ENCODE measurements around the gene MAN2B2.
"Not testable (repeated sequence)": the region's sequence is repeated elsewhere in the genome, so short reads cannot be mapped to it uniquely, and the experiment has no call there.

Gene MAN2B2

GRCh38 chr4:6613676-6614651 lies 39.0 kb downstream of the MAN2B2 start:
- H3K4me3 ChIP-seq (ENCODE audit: low read depth, low read length): no peak overlapping the region

GRCh38 chr4:6614701-6615230 lies 39.8 kb downstream of the MAN2B2 start:
- H3K4me3 ChIP-seq (ENCODE audit: low read depth, low read length): no peak overlapping the region

- H3K4me3 ChIP-seq (ENCODE audit: low read depth, low read length): no peak overlapping the region
Observed at GRCh38 chr4:6616087-6616995, 41.4 kb downstream of the MAN2B2 start.

GRCh38 chr4:6617246-6617645 lies 42.3 kb downstream of the MAN2B2 start:
- H3K4me3 ChIP-seq (ENCODE audit: low read depth, low read length): no peak overlapping the region

GRCh38 chr4:6618386-6619115 lies 43.6 kb downstream of the MAN2B2 start:
- no peak overlapping the region for H3K4me3 ChIP-seq (ENCODE audit: low read depth, low read length)

- no peak overlapping the region for H3K4me3 ChIP-seq (ENCODE audit: low read depth, low read length)
Observed at GRCh38 chr4:6619116-6619465, 44.1 kb downstream of the MAN2B2 start.

GRCh38 chr4:6619466-6620255 lies 44.7 kb downstream of the MAN2B2 start:
- H3K4me3 ChIP-seq (ENCODE audit: low read depth, low read length): no peak overlapping the region

- no peak overlapping the region for H3K4me3 ChIP-seq (ENCODE audit: low read depth, low read length)
Observed at GRCh38 chr4:6620296-6620695, 45.3 kb downstream of the MAN2B2 start.

- H3K4me3 ChIP-seq (ENCODE audit: low read depth, low read length): no peak overlapping the region
Observed at GRCh38 chr4:6620891-6621555, 46.0 kb downstream of the MAN2B2 start.

GRCh38 chr4:6621556-6621927 lies 46.6 kb downstream of the MAN2B2 start:
- no peak overlapping the region for H3K4me3 ChIP-seq (ENCODE audit: low read depth, low read length)

GRCh38 chr4:6622744-6623143 lies 47.8 kb downstream of the MAN2B2 start:
- no peak overlapping the region for H3K4me3 ChIP-seq (ENCODE audit: low read depth, low read length)

- H3K4me3 ChIP-seq (ENCODE audit: low read depth, low read length): no peak overlapping the region
Observed at GRCh38 chr4:6625256-6625655, 50.3 kb downstream of the MAN2B2 start.

- H3K4me3 ChIP-seq (ENCODE audit: low read depth, low read length): no peak overlapping the region
Observed at GRCh38 chr4:6626066-6626465, 51.1 kb downstream of the MAN2B2 start.

GRCh38 chr4:6627832-6628231 lies 52.8 kb downstream of the MAN2B2 start:
- no peak overlapping the region for H3K4me3 ChIP-seq (ENCODE audit: low read depth, low read length)

GRCh38 chr4:6628484-6628883 lies 53.5 kb downstream of the MAN2B2 start:
- not testable (repeated sequence) for H3K4me3 ChIP-seq (ENCODE audit: low read depth, low read length)

- H3K4me3 ChIP-seq (ENCODE audit: low read depth, low read length): no peak overlapping the region
Observed at GRCh38 chr4:6632125-6632524, 57.1 kb downstream of the MAN2B2 start.

- no peak overlapping the region for H3K4me3 ChIP-seq (ENCODE audit: low read depth, low read length)
Observed at GRCh38 chr4:6633091-6633906, 58.3 kb downstream of the MAN2B2 start.

- no peak overlapping the region for H3K4me3 ChIP-seq (ENCODE audit: low read depth, low read length)
Observed at GRCh38 chr4:6634746-6635145, 59.8 kb downstream of the MAN2B2 start.
